OCI-LY7 (cell line): Measurements from ENCODE around the gene KRTAP10-5. TPM values are rescaled to one million over a fixed set of nuclear protein-coding genes. Genes with fewer than 3 reads are reported as not detected.

Experiments used
- BruUV-seq: library from RNA; stranded (reverse); fragments of 400-500 nt; replicated peaks from 2 replicates; lab custom pipeline; 2021; lab: Mats Ljungman, UMichigan
- CTCF ChIA-PET: fragments of 300-600 bp; sonication (Branson Sonifier 250); formaldehyde crosslinking; loops from one replicate; lab custom pipeline; 2022; ENCODE audit warnings: antibody characterized with exemption; ENCODE audit not compliant: unreplicated experiment; lab: Charles Lee
- POLR2A ChIA-PET: fragments of 300-600 bp; sonication (Branson Sonifier 250); formaldehyde crosslinking; loops from one replicate; lab custom pipeline; 2022; ENCODE audit warnings: antibody characterized with exemption; lab: Charles Lee
- DNase-seq: peaks from one replicate; pipeline ENCODE4 v3.0.0-alpha.2; 2015; ENCODE audit warnings: low spot score
- H2AFZ ChIP-seq: fragments of 200-600 bp; sonication (generic), shearing (Covaris generic); 2 replicates; pipeline ENCODE4 v1.6.1; 2014; ENCODE audit warnings: mild to moderate bottlenecking, antibody characterized with exemption, low read length, moderate library complexity
- H3K27ac ChIP-seq: fragments of 200-600 bp; sonication (generic); 2 replicates; pipeline ENCODE4 v1.5.1; 2014; ENCODE audit warnings: mixed run types, low read depth, mild to moderate bottlenecking, moderate library complexity, low read length, inconsistent platforms; ENCODE audit not compliant: poor library complexity, severe bottlenecking
- H3K36me3 ChIP-seq: fragments of 200-600 bp; sonication (generic); 2 replicates; pipeline ENCODE4 v1.6.1; 2014; ENCODE audit warnings: mild to moderate bottlenecking, antibody characterized with exemption, low read length, moderate library complexity, mixed read lengths; ENCODE audit not compliant: insufficient read depth
- H3K4me1 ChIP-seq: fragments of 200-600 bp; sonication (generic); 2 replicates; pipeline ENCODE4 v1.5.1; 2014; ENCODE audit warnings: mild to moderate bottlenecking, low read length; ENCODE audit not compliant: insufficient read depth, poor library complexity, severe bottlenecking
- H3K4me2 ChIP-seq: fragments of 200-600 bp; sonication (generic); 2 replicates; pipeline ENCODE4 v1.6.1; 2014; ENCODE audit warnings: mild to moderate bottlenecking, low read length
- H3K4me3 ChIP-seq: fragments of 200-600 bp; sonication (generic); 2 replicates; pipeline ENCODE4 v1.5.1; 2014; ENCODE audit warnings: mild to moderate bottlenecking, low read depth, low read length; ENCODE audit not compliant: poor library complexity, severe bottlenecking
- H3K79me2 ChIP-seq: fragments of 200-600 bp; sonication (generic); 2 replicates; pipeline ENCODE4 v1.6.1; 2016; ENCODE audit warnings: low read depth, mild to moderate bottlenecking, low read length, moderate library complexity, mixed read lengths; ENCODE audit not compliant: insufficient read depth
- H3K9me2 ChIP-seq: fragments of 200-600 bp; sonication (generic); 2 replicates; pipeline ENCODE4 v1.6.1; 2016; ENCODE audit warnings: mild to moderate bottlenecking, low read length, mixed read lengths; ENCODE audit not compliant: insufficient read depth
- H3K9me3 ChIP-seq: fragments of 200-600 bp; sonication (generic); 2 replicates; pipeline ENCODE4 v1.6.1; 2014; ENCODE audit warnings: mild to moderate bottlenecking, mixed run types, low read length, mixed read lengths
- H4K20me1 ChIP-seq: fragments of 200-600 bp; sonication (generic); 2 replicates; pipeline ENCODE4 v1.6.1; 2014; ENCODE audit warnings: mild to moderate bottlenecking, antibody characterized with exemption, low read length, moderate library complexity, mixed read lengths; ENCODE audit not compliant: insufficient read depth
- EZH2phosphoT487 ChIP-seq: fragments of 200-600 bp; sonication (generic); IDR thresholded peaks from 2 replicates; pipeline ENCODE4 v1.6.1; 2018; ENCODE audit warnings: low read depth, borderline replicate concordance, mild to moderate bottlenecking, mixed run types, antibody characterized with exemption, low read length, moderate library complexity, mixed read lengths
- intact Hi-C: fragments of 100-400 bp; cut with micrococcal nuclease; formaldehyde crosslinking; loops from one replicate; pipeline ENCODE4 v1.10.0; 2022; ENCODE audit not compliant: unreplicated experiment
- total RNA-seq, 2 experiments: library from RNA; depleted of rRNA in 1 of 2; stranded (reverse); fragments of >200 nt in 1 of 2; shearing (Covaris generic) in 1 of 2; gene quantifications; 2 replicates each; pipeline ENCODE4 v1.2.3, GENCODE V29; 2014 to 2022
- TF ChIP-seq, protein P1 (sequence below): fragments of 200-600 bp; sonication (generic); conservative IDR thresholded peaks from 2 replicates; pipeline ENCODE4 v1.5.1; 2014; ENCODE audit warnings: mild to moderate bottlenecking, antibody characterized with exemption, low read length, moderate library complexity, mixed read lengths

Gene KRTAP10-5
- total RNA-seq, 2 experiments from 2014 or later, result not detected

DNA sequence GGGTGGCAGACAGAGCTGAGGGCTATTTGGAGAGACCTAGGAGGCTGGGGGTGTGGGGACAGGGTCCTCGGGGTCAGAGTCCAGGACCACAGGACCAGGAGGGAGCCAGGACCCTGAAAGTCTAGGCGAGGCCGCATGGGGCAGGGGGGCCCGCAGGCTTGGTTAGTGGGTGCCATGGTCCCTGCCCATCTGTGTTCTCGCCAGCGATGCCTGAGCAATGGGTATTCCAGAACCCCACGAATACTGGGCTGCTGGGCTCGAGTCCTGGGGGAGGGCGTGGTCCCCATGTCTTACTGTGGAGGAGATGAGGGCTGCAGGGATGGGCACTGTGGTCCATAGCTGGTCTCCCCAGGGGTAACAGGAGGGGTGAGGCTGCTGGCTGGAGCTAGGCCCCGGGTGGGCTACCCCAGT is 9.9 kb upstream of the KRTAP10-5 start:
- DNase-seq, result no peak
- H3K9me3 ChIP-seq, result no peaks in the 10 kb centered on the region
- no peaks in the 10 kb centered on the region for H3K36me3 ChIP-seq
- no peaks in the 10 kb centered on the region for H3K9me2 ChIP-seq
- intact Hi-C loops, result no loop called here
- H3K4me3 ChIP-seq, result no peak overlapping the region
- no peaks in the 10 kb centered on the region for H3K79me2 ChIP-seq
- no peak overlapping the region for H3K27ac ChIP-seq
- TF ChIP-seq, protein P1, sequence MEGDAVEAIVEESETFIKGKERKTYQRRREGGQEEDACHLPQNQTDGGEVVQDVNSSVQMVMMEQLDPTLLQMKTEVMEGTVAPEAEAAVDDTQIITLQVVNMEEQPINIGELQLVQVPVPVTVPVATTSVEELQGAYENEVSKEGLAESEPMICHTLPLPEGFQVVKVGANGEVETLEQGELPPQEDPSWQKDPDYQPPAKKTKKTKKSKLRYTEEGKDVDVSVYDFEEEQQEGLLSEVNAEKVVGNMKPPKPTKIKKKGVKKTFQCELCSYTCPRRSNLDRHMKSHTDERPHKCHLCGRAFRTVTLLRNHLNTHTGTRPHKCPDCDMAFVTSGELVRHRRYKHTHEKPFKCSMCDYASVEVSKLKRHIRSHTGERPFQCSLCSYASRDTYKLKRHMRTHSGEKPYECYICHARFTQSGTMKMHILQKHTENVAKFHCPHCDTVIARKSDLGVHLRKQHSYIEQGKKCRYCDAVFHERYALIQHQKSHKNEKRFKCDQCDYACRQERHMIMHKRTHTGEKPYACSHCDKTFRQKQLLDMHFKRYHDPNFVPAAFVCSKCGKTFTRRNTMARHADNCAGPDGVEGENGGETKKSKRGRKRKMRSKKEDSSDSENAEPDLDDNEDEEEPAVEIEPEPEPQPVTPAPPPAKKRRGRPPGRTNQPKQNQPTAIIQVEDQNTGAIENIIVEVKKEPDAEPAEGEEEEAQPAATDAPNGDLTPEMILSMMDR, result no peak
- TF ChIP-seq EZH2phosphoT487, result no peak
- no peaks in the 10 kb centered on the region for H3K4me1 ChIP-seq
- BruUV-seq, result no TSS peak
- no peak overlapping the region for H3K4me2 ChIP-seq
- no peaks in the 10 kb centered on the region for H4K20me1 ChIP-seq
- no peak overlapping the region for H2AFZ ChIP-seq
- ChIA-PET CTCF (no interaction called here), POLR2A (no interaction called here)

DNA sequence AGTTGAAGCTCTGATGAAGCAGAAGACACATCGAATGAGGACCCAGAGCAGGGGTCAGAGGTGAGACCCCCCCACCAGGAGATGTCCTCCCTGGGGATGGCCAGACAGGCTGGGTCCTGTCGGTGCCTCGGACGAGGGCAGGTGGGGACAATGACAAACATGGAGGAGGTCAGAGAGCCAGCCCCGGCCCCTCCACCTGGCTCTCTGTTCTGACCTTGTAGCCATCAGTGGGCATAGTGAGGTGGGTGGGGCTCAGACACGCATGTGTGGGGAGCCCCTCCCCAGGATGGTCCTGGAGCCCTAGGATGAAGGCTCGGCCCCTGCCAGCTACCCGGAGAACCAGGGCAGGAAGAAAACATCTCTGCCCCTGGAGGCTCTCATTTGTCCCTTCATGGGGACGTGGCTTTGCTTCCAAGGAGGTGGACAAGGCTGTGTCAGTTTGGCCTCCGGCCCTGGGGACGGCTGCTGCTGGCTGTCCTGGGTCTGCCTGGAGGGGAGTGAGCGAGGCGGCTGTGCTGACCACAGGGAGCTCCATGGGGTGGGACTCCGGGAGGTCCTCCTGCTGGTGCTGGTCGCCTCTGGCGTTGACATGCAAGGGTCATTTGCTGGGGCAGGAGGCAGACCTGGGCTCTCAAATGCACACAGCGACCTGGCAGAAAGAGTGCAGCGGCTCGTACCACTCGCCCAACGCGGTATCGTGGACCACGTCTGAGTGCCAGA is 9.3 kb upstream of the KRTAP10-5 start:
- no peak overlapping the region for H3K4me2 ChIP-seq

DNA sequence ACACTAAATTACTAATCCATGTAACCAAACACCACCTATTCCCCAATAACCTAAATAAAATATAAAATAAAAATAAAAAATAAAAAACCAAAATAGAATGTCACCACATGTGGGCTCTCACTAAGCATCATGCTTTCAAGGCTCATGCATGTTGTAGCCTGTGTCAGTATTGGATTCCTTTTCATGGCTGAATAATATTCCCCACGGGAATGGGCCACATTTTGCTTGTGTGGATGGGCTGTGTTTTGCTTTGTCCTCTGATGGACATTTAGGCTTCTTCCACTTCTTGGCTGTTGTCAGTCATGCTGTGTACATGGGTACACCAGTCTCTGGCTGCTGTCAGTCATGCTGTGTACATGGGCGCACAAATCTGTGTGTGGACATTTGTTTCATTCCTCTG is 8.7 kb upstream of the KRTAP10-5 start:
- Histone ChIP-seq H2AFZ (no peak overlapping the region), H3K9me3 (no peaks in the 10 kb centered on the region), H3K27ac (no peak overlapping the region), H4K20me1 (no peaks in the 10 kb centered on the region), H3K36me3 (no peaks in the 10 kb centered on the region), H3K4me2 (no peak overlapping the region), H3K4me1 (no peaks in the 10 kb centered on the region), H3K4me3 (no peak overlapping the region), H3K79me2 (no peaks in the 10 kb centered on the region), H3K9me2 (no peaks in the 10 kb centered on the region)
- TF ChIP-seq, protein P1, result no peak
- TF ChIP-seq EZH2phosphoT487, result no peak
- ChIA-PET CTCF (no interaction called here), POLR2A (no interaction called here)
- intact Hi-C loops, result no loop called here
- no TSS peak for BruUV-seq
- DNase-seq, result no peak

More for the DNA sequence above, 9.3 kb upstream of the KRTAP10-5 start:
- H4K20me1 ChIP-seq, result no peaks in the 10 kb centered on the region
- TF ChIP-seq, protein P1, result no peak
- TF ChIP-seq EZH2phosphoT487, result no peak
- H3K36me3 ChIP-seq, result no peaks in the 10 kb centered on the region
- H3K9me3 ChIP-seq, result no peaks in the 10 kb centered on the region
- no peak overlapping the region for H3K4me3 ChIP-seq
- H3K4me1 ChIP-seq, result no peaks in the 10 kb centered on the region
- no peak for DNase-seq
- POLR2A ChIA-PET, result no interaction called here
- H3K79me2 ChIP-seq, result no peaks in the 10 kb centered on the region
- H3K9me2 ChIP-seq, result no peaks in the 10 kb centered on the region
- no peak overlapping the region for H3K27ac ChIP-seq
- CTCF ChIA-PET, result no interaction called here
- intact Hi-C loops, result no loop called here
- BruUV-seq, result no TSS peak
- H2AFZ ChIP-seq, result no peak overlapping the region
